Fibroblast of skin of left biceps (primary cell): ENCODE measurements around the gene CPTP.
"Not testable (repeated sequence)": the region's sequence is repeated elsewhere in the genome, so short reads cannot be mapped to it uniquely, and the experiment has no call there.

Source experiments
- DNase-seq, 2 experiments: peaks; one replicate each; pipeline ENCODE4 v3.0.0-alpha.2; 2013; ENCODE audit warnings: low read depth in 2 of 2

Gene CPTP

DNA sequence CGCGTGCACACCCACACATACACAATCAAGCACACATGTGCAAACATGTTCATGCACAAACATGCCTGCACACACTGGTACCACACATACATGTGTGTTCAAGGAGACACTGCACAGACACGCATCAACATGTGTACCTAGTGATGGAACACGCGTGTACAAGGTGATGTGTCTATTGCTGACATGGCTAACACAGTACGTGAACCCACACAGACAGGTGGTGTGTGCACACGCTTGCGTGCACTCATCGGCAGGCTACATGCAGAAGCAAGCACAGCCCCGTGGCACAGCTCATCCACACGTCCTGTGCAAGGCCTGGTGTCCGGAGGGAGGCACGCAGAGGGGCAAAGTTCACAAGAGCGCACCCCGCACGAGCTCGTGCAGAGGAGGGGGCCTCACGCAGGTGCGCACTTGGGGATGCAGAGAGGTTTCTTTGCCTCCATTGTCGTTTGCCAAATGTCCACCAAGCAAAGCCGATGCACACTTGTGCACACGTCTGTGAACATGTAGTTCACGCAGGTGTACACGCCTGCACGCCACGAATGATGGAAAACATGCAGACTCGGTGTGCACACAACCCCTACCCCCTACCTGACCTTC, 17.8 kb upstream of the CPTP start:
- DNase-seq: no peak

DNA sequence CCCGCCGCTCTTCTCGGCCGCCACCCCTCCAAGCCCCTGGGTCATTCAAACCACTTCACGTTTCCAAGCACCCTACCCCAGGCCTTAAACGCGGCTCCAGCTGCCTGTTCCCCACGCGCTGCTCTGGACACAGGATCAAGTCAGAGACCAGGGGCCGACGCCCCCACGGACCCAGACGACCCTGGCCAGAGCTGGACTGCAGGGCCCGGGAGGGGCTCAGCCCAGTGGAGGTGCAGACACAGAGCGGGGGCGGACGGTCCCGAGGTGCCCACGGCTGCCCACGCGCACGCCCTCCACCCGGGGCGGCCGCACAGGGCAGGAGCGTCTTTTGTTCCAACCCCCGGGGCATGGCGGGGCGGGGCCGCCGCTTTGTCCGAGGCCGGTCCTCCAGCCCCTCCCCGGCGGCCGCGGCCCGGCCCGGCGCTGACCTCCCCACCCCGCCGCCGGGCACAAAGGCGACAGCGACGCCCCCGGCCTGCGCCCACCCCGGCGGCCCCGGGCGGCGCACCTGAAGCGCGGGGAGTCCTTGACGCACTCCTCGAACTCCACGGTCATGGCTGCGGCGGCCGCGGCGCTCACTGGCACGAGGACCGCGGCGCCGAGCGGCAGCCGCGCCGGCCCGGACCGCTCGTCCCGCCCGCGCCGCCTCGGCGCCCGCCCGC, 17.2 kb upstream of the CPTP start:
- no peak for DNase-seq

DNA sequence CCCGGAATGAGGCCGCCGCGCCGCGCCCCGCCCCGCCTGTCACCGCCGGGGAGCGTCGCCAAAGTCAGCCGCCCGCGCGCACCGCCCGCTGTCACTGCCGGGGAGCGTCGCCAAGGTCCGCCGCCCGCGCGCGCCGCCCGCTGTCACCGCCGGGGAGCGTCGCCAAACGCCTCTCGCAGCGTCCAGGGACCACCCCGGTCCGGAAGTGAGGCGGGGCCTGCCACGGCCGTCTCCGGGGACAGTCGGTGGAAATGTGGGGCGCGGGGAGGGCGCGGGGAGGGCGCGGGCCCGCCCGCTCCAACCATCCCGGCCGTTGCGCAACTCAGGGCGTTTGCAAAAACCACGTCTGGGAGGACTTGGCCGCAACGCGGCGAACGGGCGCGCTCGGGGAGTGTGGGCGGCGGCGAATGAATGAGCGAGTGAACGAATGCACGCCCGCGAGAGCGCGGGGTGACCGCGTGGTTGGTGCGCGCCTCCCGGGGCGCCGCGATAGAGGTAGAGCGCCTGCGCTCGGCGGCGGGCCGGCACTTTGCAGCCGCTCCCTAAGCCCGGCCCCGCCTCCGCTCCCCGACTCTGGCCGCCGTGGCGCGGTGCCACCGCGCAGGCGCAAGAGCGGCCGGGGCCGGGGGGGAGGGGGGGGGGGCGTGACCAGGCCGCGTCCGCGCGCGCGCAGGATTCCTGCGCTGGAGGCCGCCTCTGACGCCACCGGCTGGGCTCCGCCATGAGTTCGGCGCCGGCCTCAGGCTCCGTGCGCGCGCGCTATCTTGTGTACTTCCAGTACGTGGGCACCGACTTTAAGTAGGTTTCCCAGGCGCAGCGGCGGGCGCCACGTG, 16.5 kb upstream of the CPTP start, which contains the start of the genes ACAP3 and PUSL1:
TSS of gene ACAP3 (minus strand) at position 8 of the 833 bp plus-strand sequence. CDS start 115 bp downstream, outside the sequence.
TSS of gene PUSL1 (plus strand) at position 675 of the 833 bp plus-strand sequence. CDS start at position 722, 47 bp downstream.
- peak; percentile 86 to 89 for DNase-seq

- DNase-seq: no peak
Observed at GRCh38 chr1:1308756-1309250, 15.8 kb upstream of the CPTP start.

- DNase-seq: no peak
Observed at GRCh38 chr1:1309251-1310108, 15.1 kb upstream of the CPTP start.

DNA sequence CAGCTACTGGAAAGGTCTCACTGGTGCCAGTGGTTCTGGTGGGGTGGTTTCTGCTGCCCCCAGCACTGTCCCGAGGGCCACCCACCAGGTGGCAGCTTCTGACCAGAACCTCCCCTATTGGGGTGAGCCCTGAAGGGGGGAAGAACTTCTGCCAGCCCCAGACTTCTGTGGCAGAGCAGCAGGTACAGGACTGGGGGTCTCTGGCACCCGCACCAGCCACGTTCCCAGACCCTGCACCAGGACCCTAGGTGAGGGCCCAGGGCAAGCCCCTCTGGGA, 14.6 kb upstream of the CPTP start:
- no peak for DNase-seq

- DNase-seq: no peak
Observed at GRCh38 chr1:1310476-1311053, 14.0 kb upstream of the CPTP start.

DNA sequence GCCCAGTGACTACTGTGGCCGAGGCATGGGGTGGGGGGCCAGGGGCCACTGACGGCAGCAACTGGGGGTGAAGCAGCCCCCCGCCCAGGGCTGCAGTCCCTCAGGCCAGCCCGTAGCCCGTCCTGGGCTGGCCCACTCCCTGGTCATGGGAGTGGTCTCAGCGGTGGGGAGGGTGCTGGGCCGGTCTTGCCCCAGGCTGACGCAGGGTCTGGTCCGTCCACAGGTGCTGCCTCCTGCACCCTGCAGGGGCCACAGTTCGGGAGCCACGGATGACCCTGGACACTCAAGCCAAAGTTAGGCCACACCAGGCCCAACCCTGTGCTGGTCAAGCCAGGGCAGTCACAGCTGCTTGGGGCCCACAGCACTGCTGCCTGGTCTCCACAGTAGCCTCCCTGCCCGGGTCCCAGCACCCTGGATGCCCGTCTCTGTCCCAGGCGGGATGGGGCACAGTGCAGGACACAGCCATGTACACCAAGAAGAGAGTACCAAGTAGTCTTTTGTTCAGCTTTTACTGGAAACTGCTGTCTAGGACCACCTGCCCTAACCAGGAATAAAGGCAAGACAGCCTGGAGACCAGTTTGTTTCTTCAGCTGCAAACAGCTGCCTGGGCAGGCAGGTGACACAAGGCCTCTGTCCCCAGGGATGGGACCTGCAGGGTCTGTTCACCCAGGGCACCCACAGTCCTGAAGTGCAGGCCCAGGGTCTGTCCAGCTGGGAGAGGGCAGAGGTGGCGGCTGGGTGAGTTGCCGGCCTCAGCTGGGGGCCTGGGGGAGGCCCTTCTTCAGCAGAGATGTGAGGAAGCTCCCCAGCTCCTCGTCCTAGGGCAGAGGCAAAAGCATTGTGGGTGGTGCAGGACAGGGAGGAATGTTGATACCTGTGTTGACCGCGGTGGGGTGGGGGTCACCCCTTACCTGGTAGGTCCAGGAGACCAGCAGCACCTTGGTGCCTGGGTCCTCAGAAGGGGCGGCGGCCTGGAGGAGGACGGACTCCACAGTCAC, 13.2 kb upstream of the CPTP start:
- DNase-seq: no peak

- no peak for DNase-seq
Observed at GRCh38 chr1:1312450-1313314, 11.9 kb upstream of the CPTP start.

- no peak for DNase-seq
Observed at GRCh38 chr1:1313500-1314236, 10.9 kb upstream of the CPTP start.

- no peak for DNase-seq
Observed at GRCh38 chr1:1314237-1314586, 10.4 kb upstream of the CPTP start.

GRCh38 chr1:1314678-1315335, 9.8 kb upstream of the CPTP start:
- DNase-seq: no peak

DNA sequence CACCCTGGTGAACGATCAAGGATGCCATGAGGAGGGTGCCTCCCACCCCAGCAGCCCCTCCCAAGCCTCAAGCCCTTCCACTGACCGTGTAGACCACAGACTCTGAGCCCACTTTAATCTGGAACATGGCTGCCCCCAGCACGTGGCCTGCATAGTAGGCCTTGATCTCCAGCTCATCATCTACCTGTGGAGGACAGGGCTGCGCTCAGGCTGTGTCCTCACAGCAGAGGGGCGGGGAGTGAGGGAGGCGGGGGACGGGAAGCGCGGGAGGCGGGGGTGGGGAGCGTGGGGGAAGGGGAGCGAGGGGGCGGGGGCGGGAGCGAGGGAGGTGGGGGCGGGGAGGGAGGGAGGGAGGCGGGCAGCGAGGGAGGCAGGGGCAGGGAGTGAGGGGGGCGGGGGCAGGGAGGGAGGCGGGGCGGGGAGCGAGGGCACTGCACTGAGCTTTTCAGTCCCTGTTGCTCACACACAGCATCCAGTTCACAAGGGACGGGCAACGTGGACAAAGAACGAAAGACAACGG, 9.1 kb upstream of the CPTP start:
- DNase-seq: no peak

DNA sequence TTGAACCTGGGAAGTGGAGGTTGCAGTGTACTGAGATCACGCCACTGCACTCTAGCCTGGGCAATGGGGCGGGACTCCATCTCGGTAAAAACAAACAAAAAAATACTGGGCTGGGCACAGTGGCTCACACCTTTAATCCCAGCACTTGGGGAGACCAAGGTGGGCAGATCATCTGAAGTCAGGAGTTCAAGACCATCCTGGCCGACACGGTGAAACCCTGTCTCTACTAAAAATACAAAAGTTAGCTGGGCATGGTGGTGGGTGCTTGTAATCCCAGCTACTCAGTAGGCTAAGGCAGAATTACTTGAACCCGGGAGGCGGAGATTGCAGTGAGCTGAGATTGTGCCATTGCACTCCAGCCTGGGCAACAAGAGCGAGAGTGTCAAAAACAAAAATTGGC, 8.4 kb upstream of the CPTP start:
- not testable (repeated sequence) for DNase-seq

- no peak for DNase-seq
Observed at GRCh38 chr1:1317420-1317819, 7.2 kb upstream of the CPTP start.

DNA sequence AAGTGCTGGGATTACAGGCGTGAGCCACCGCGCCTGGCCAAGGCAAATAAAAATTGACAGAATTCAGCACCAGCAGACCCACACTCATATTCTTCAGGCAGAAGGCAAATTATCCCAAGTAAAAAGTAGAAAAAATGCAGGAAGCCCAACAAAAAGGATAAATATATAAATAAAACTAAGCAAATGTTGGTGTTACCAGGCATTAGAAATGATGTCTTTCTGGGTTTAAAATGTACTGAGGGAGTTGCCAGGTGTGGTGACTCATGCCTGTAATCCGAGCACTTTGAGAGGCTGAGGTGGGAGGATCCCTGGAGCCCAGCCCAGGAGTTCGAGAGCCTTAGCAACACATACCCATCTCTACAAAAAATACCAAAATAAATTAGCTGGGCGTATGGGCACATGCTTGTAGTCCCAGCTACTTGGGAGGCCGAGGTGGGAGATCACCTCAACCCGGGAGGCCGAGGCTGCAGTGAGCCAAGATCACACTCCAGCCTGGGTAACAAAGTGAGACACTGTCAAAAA, 6.4 kb upstream of the CPTP start:
- DNase-seq: peak; percentile 68 to 72
